Measurements from ENCODE around the gene GPR68. TPM values are rescaled to one million over a fixed set of nuclear protein-coding genes. Genes with fewer than 3 reads are reported as not detected.
"Not testable (repeated sequence)": the region's sequence is repeated elsewhere in the genome, so short reads cannot be mapped to it uniquely, and the experiment has no call there.

Gene GPR68
- total RNA-seq, 1 experiment from 2014 or later: not detected

DNA sequence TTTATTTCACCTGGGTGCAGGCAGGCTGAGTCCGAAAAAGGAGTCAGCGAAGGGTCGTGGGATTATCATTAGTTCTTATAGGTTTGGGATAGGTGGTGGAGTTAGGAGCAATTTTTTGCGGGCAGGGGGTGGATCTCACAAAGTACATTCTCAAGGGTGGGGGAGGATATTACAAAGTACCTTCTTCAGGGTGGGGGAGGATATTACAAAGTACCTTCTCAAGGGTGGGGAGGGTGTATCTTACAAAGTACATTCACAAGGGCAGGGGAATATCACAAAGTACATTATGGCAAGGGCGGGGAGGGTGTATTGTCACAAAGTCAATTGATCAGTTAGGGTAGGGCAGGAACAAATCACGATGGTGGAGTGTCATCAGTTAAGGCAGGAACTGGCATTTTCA lies 43.7 kb downstream of the GPR68 start:
- not testable (repeated sequence) for H4K20me1 ChIP-seq (ENCODE audit: insufficient read depth, low read depth, low read length); H3K9ac ChIP-seq (ENCODE audit: low read length); DNase-seq; H3K27ac ChIP-seq (ENCODE audit: low read length); H3K4me1 ChIP-seq (ENCODE audit: low read length); H3K9me3 ChIP-seq (ENCODE audit: low read length); H3K9me2 ChIP-seq (replicated peaks; ENCODE audit: insufficient read depth, low read length); H3K4me3 ChIP-seq (ENCODE audit: low read length); H3K4me2 ChIP-seq (ENCODE audit: low read depth, low read length, poor library complexity, severe bottlenecking); H3K79me2 ChIP-seq (ENCODE audit: low read length); H2AFZ ChIP-seq (ENCODE audit: low read length); H3K27me3 ChIP-seq (ENCODE audit: low read length)
- H3K36me3 ChIP-seq (ENCODE audit: insufficient read depth, low read length): peaks cover 33% of the 10 kb centered on the region

DNA sequence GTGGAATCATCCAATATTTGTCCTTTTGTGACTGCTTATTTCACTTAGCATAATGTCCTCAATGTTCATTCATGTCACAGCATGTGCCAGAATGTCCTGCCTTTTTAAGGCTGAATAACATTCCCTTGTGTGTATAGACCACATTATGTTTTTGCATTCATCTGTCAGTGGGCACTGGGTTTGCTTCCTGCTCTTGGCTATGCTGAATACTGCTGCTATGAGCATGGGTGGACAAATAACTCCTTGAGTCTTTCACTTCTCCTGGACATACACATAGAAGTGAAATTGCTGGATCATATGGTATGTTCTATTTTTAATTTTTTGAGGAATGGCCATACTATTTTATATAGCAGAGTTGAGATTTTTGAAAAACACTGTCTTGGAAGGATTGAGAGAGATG lies 46.9 kb downstream of the GPR68 start:
- H3K9me3 ChIP-seq (ENCODE audit: low read length): no peaks in the 10 kb centered on the region
- H3K9ac ChIP-seq (ENCODE audit: low read length): no peak overlapping the region
- H3K27ac ChIP-seq (ENCODE audit: low read length): no peak overlapping the region
- no peaks in the 10 kb centered on the region for H3K9me2 ChIP-seq (replicated peaks; ENCODE audit: insufficient read depth, low read length)
- 0 out of 2 replicates have a peak, but pooled peaks cover 3% of the 10 kb centered on the region for H3K4me1 ChIP-seq (ENCODE audit: low read length)
- no peak overlapping the region for H2AFZ ChIP-seq (ENCODE audit: low read length)
- H3K79me2 ChIP-seq (ENCODE audit: low read length): no peaks in the 10 kb centered on the region
- DNase-seq: no peak
- no peaks in the 10 kb centered on the region for H4K20me1 ChIP-seq (ENCODE audit: insufficient read depth, low read depth, low read length)
- H3K36me3 ChIP-seq (ENCODE audit: insufficient read depth, low read length): peaks cover 16% of the 10 kb centered on the region
- no peak overlapping the region for H3K4me3 ChIP-seq (ENCODE audit: low read length)
- no peaks in the 10 kb centered on the region for H3K27me3 ChIP-seq (ENCODE audit: low read length)
- H3K4me2 ChIP-seq (ENCODE audit: low read depth, low read length, poor library complexity, severe bottlenecking): no peak overlapping the region

DNA sequence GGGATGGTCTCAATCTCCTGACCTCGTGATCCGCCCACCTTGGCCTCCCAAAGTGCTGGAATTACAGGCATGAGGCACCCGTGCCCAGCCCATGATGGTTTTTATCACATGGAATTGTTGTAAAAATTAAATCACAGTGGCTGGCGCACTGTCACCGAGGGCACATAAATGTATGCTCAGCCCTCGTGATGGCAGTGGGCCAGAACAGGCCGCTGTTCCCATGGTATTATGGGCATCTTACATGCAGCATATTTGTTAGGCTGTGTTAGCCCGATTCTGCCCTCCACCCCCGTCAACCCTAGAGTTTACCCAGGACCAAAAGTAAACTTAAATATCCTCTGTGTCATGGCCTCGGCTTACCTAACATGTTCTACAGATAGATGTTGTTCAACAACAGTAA lies 48.6 kb downstream of the GPR68 start:
- Histone ChIP-seq H3K9me3 (ENCODE audit: low read length) (no peaks in the 10 kb centered on the region), H3K27ac (ENCODE audit: low read length) (no peak overlapping the region), H3K79me2 (ENCODE audit: low read length) (no peaks in the 10 kb centered on the region), H3K4me3 (ENCODE audit: low read length) (no peak overlapping the region), H3K9me2 (replicated peaks; ENCODE audit: insufficient read depth, low read length) (no peaks in the 10 kb centered on the region), H3K4me2 (ENCODE audit: low read depth, low read length, poor library complexity, severe bottlenecking) (no peak overlapping the region), H2AFZ (ENCODE audit: low read length) (no peak overlapping the region), H3K36me3 (ENCODE audit: insufficient read depth, low read length) (peaks cover 16% of the 10 kb centered on the region), H4K20me1 (ENCODE audit: insufficient read depth, low read depth, low read length) (no peaks in the 10 kb centered on the region), H3K4me1 (ENCODE audit: low read length) (0 out of 2 replicates have a peak, but pooled peaks cover 3% of the 10 kb centered on the region), H3K27me3 (ENCODE audit: low read length) (no peaks in the 10 kb centered on the region), H3K9ac (ENCODE audit: low read length) (no peak overlapping the region)
- DNase-seq: no peak

DNA sequence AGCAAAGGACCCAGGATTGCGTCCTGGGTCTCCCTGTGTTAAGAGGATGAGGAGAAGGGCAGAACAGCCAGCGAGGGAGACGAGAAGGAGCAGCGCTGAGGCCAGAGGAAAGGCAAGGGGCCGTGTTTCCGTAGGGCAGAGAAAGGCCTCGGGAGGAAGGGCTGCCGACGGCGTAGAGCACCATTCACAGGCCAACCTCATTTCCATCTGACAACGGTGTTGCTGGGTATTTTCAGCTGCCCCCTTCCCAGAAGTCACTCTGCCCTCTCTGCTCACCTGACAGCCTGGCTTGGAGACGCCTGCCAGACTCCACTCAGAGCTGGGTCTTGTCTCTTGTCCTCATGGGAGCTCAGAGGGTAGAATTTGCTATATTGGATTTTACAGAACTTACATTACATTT lies 51.4 kb downstream of the GPR68 start:
- Histone ChIP-seq H3K27me3 (ENCODE audit: low read length) (no peaks in the 10 kb centered on the region), H3K27ac (ENCODE audit: low read length) (no peak overlapping the region), H3K36me3 (ENCODE audit: insufficient read depth, low read length) (peaks cover 14% of the 10 kb centered on the region; the same call in 1 of the 2 replicates), H3K4me1 (ENCODE audit: low read length) (0 out of 2 replicates have a peak, but pooled peaks cover 3% of the 10 kb centered on the region), H4K20me1 (ENCODE audit: insufficient read depth, low read depth, low read length) (no peaks in the 10 kb centered on the region), H3K4me3 (ENCODE audit: low read length) (no peak overlapping the region), H3K9me2 (replicated peaks; ENCODE audit: insufficient read depth, low read length) (no peaks in the 10 kb centered on the region), H3K79me2 (ENCODE audit: low read length) (no peaks in the 10 kb centered on the region), H3K9me3 (ENCODE audit: low read length) (no peaks in the 10 kb centered on the region), H3K4me2 (ENCODE audit: low read depth, low read length, poor library complexity, severe bottlenecking) (no peak overlapping the region), H3K9ac (ENCODE audit: low read length) (no peak overlapping the region), H2AFZ (ENCODE audit: low read length) (no peak overlapping the region)
- no peak for DNase-seq

DNA sequence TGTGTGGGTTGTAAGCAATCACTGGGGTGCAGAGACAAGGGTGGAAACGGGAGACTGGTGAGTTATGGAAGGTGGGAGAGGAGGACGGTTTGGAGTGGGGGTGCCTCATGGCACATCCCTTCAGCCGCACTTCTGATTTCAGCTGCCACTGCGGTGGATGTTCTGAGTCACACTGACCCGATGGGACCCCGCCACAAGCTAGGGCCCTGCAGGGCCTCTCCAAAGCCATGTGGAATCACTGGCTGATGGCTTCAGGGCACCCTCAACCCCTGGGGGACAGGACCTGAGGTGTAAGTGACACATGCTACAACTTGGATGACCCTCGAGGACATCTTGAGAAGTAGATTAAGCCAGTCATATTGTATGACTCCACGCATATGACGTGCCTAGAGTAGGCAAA lies 53.7 kb downstream of the GPR68 start:
- H3K9me2 ChIP-seq (replicated peaks; ENCODE audit: insufficient read depth, low read length): no peaks in the 10 kb centered on the region
- H3K4me1 ChIP-seq (ENCODE audit: low read length): 0 out of 2 replicates have a peak, but pooled peaks cover 3% of the 10 kb centered on the region
- H3K27ac ChIP-seq (ENCODE audit: low read length): no peak overlapping the region
- H3K27me3 ChIP-seq (ENCODE audit: low read length): no peaks in the 10 kb centered on the region
- no peak overlapping the region for H3K9ac ChIP-seq (ENCODE audit: low read length)
- H2AFZ ChIP-seq (ENCODE audit: low read length): no peak overlapping the region
- peaks cover 14% of the 10 kb centered on the region; the same call in 1 of the 2 replicates for H3K36me3 ChIP-seq (ENCODE audit: insufficient read depth, low read length)
- H3K9me3 ChIP-seq (ENCODE audit: low read length): no peaks in the 10 kb centered on the region
- no peak overlapping the region for H3K4me3 ChIP-seq (ENCODE audit: low read length)
- no peaks in the 10 kb centered on the region for H3K79me2 ChIP-seq (ENCODE audit: low read length)
- H4K20me1 ChIP-seq (ENCODE audit: insufficient read depth, low read depth, low read length): no peaks in the 10 kb centered on the region
- DNase-seq: no peak
- H3K4me2 ChIP-seq (ENCODE audit: low read depth, low read length, poor library complexity, severe bottlenecking): no peak overlapping the region

DNA sequence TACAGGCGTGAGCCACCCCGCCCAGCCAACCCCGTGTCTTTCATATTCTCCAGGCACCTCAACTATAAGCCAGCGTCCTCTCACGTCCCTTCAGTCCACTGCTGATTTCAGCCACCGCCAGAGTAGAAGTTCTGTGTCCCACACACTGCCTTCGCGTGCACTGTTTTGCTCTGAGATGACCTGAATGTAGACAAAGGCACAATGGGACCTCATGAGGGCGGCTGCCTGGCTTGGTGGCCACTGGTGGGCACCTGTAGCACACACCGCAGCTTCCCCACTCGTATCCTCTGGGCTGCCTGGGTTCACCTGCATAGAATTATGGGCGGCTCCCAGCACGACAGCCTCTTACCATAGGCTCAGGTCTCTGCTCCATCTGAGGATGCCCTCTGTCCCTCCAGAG lies 57.2 kb downstream of the GPR68 start:
- no peak overlapping the region for H3K9ac ChIP-seq (ENCODE audit: low read length)
- H3K36me3 ChIP-seq (ENCODE audit: insufficient read depth, low read length): peaks cover 23% of the 10 kb centered on the region; the same call in 1 of the 2 replicates
- no peaks in the 10 kb centered on the region for H3K9me2 ChIP-seq (replicated peaks; ENCODE audit: insufficient read depth, low read length)

DNA sequence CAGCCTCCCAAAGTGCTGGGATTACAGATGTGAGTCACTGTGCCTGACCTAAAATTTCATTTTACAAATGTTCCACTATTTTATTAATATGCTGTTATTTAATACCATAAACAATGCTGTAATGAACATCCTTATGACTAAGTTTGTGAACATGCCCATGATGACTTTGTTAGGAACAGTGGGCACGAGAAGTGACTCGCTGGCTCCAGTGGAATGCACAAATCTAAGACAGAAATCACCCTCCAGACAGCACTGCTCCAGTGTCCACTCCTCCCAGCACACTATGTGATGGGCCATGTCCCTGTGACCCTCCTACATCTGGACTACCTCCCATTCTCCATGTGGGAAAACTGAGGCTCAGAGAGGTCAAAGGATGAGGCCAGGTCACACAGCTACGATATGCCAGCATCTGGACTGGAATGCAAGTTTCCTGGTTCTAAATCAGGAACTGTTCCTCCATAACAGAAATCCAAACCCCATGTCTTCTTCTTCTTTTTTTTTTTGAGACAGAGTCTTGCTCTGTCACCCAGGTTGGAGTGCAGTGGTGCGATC lies 57.9 kb downstream of the GPR68 start:
- Histone ChIP-seq H3K27ac (ENCODE audit: low read length) (no peak overlapping the region), H3K4me1 (ENCODE audit: low read length) (no peaks in the 10 kb centered on the region), H4K20me1 (ENCODE audit: insufficient read depth, low read depth, low read length) (no peaks in the 10 kb centered on the region), H3K9ac (ENCODE audit: low read length) (no peak overlapping the region), H3K27me3 (ENCODE audit: low read length) (no peaks in the 10 kb centered on the region), H3K79me2 (ENCODE audit: low read length) (no peaks in the 10 kb centered on the region), H3K9me3 (ENCODE audit: low read length) (no peaks in the 10 kb centered on the region), H3K4me3 (ENCODE audit: low read length) (no peak overlapping the region), H3K36me3 (ENCODE audit: insufficient read depth, low read length) (peaks cover 23% of the 10 kb centered on the region; the same call in 1 of the 2 replicates), H2AFZ (ENCODE audit: low read length) (no peak overlapping the region), H3K9me2 (replicated peaks; ENCODE audit: insufficient read depth, low read length) (no peaks in the 10 kb centered on the region), H3K4me2 (ENCODE audit: low read depth, low read length, poor library complexity, severe bottlenecking) (no peak overlapping the region)
- no peak for DNase-seq

More for the DNA sequence above, 57.2 kb downstream of the GPR68 start:
- Histone ChIP-seq H2AFZ (ENCODE audit: low read length) (no peak overlapping the region), H3K4me1 (ENCODE audit: low read length) (no peaks in the 10 kb centered on the region), H3K79me2 (ENCODE audit: low read length) (no peaks in the 10 kb centered on the region), H3K4me2 (ENCODE audit: low read depth, low read length, poor library complexity, severe bottlenecking) (no peak overlapping the region), H3K4me3 (ENCODE audit: low read length) (no peak overlapping the region), H3K9me3 (ENCODE audit: low read length) (no peaks in the 10 kb centered on the region), H3K27me3 (ENCODE audit: low read length) (no peaks in the 10 kb centered on the region), H4K20me1 (ENCODE audit: insufficient read depth, low read depth, low read length) (no peaks in the 10 kb centered on the region), H3K27ac (ENCODE audit: low read length) (no peak overlapping the region)
- DNase-seq: no peak

DNA sequence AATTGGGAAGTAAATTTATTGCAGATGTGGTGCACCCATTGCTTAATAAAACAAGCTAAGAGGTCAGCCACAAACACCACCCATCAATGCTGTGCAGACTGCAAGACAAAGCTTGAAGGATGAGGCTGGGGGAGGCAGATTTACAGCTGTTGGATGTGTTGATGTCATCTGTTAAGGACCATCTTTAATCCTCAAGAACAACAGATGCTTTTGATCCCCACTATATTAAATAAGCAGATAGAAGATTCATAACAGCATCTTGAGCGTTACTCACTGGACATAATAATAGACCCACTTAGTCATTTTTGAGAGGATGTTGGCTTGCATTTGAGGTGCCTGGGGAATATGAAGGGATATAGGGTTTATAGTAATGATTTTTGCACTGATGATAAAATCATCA lies 58.8 kb downstream of the GPR68 start:
- Histone ChIP-seq H3K27me3 (ENCODE audit: low read length) (no peaks in the 10 kb centered on the region), H3K4me1 (ENCODE audit: low read length) (no peaks in the 10 kb centered on the region), H3K9me2 (replicated peaks; ENCODE audit: insufficient read depth, low read length) (no peaks in the 10 kb centered on the region), H3K9ac (ENCODE audit: low read length) (no peak overlapping the region), H4K20me1 (ENCODE audit: insufficient read depth, low read depth, low read length) (no peaks in the 10 kb centered on the region), H2AFZ (ENCODE audit: low read length) (no peak overlapping the region), H3K4me3 (ENCODE audit: low read length) (no peak overlapping the region), H3K79me2 (ENCODE audit: low read length) (no peaks in the 10 kb centered on the region), H3K4me2 (ENCODE audit: low read depth, low read length, poor library complexity, severe bottlenecking) (no peak overlapping the region), H3K9me3 (ENCODE audit: low read length) (no peaks in the 10 kb centered on the region), H3K27ac (ENCODE audit: low read length) (no peak overlapping the region), H3K36me3 (ENCODE audit: insufficient read depth, low read length) (peaks cover 30% of the 10 kb centered on the region)
- no peak for DNase-seq

Measured in Karpas-422 (cell line).